Measurements from ENCODE around the gene APOL4.
A peak's percentile ranks its signal among the peaks of the same experiment; 100 is the strongest.
"Not testable (repeated sequence)": the region's sequence is repeated elsewhere in the genome, so short reads cannot be mapped to it uniquely, and the experiment has no call there.

APOL4 gene

GRCh38 chr22:36185828-36186624, 15.6 kb downstream of the APOL4 start:
- no peak for DNase-seq (ENCODE audit: low read depth in 2 of 2)

GRCh38 chr22:36184433-36185025, 17.1 kb downstream of the APOL4 start:
- no peak for DNase-seq (ENCODE audit: low read depth in 2 of 2)

- DNase-seq (ENCODE audit: low read depth in 2 of 2): no peak
Observed at GRCh38 chr22:36183446-36183845, 18.2 kb downstream of the APOL4 start.

GRCh38 chr22:36182857-36183256, 18.8 kb downstream of the APOL4 start:
- no peak for DNase-seq (ENCODE audit: low read depth in 2 of 2)

GRCh38 chr22:36182056-36182455, 19.6 kb downstream of the APOL4 start:
- DNase-seq (ENCODE audit: low read depth in 2 of 2): no peak

- DNase-seq (ENCODE audit: low read depth in 2 of 2): no peak
Observed at GRCh38 chr22:36180928-36181327, 20.7 kb downstream of the APOL4 start.

GRCh38 chr22:36180038-36180880, 21.4 kb downstream of the APOL4 start:
- DNase-seq (ENCODE audit: low read depth in 2 of 2): peak; percentile 73 to 86

- DNase-seq (ENCODE audit: low read depth in 2 of 2): no peak
Observed at GRCh38 chr22:36177160-36177559, 24.4 kb downstream of the APOL4 start.

GRCh38 chr22:36175892-36176291, 25.7 kb downstream of the APOL4 start:
- DNase-seq (ENCODE audit: low read depth in 2 of 2): no peak

- DNase-seq (ENCODE audit: low read depth in 2 of 2): no peak
Observed at GRCh38 chr22:36171941-36172340, 29.7 kb downstream of the APOL4 start.

- DNase-seq (ENCODE audit: low read depth in 2 of 2): no peak
Observed at GRCh38 chr22:36166518-36167220, 34.9 kb downstream of the APOL4 start.

- no peak for DNase-seq (ENCODE audit: low read depth in 2 of 2)
Observed at GRCh38 chr22:36166086-36166485, 35.5 kb downstream of the APOL4 start.

- DNase-seq (ENCODE audit: low read depth in 2 of 2): no peak
Observed at GRCh38 chr22:36165141-36165540, 36.5 kb downstream of the APOL4 start.

GRCh38 chr22:36164621-36165020, 37.0 kb downstream of the APOL4 start:
- DNase-seq (ENCODE audit: low read depth in 2 of 2): no peak

- DNase-seq (ENCODE audit: low read depth in 2 of 2): no peak
Observed at GRCh38 chr22:36163497-36163896, 38.1 kb downstream of the APOL4 start.

- DNase-seq (ENCODE audit: low read depth in 2 of 2): no peak
Observed at GRCh38 chr22:36162127-36163034, 39.2 kb downstream of the APOL4 start.

GRCh38 chr22:36161793-36162126, 39.8 kb downstream of the APOL4 start:
- not testable (repeated sequence) for DNase-seq (ENCODE audit: low read depth in 2 of 2)

- no peak for DNase-seq (ENCODE audit: low read depth in 2 of 2)
Observed at GRCh38 chr22:36160499-36160942, 41.1 kb downstream of the APOL4 start, which contains the start of gene APOL3. APOL3 (minus strand) TSS chr22:36160755; CDS start chr22:36149055, 11,700 bp downstream.

GRCh38 chr22:36156515-36157419, 44.8 kb downstream of the APOL4 start:
- peak; percentile 59 to 78 for DNase-seq (ENCODE audit: low read depth in 2 of 2)

- no peak for DNase-seq (ENCODE audit: low read depth in 2 of 2)
Observed at GRCh38 chr22:36156119-36156514, 45.5 kb downstream of the APOL4 start.

All from stimulated activated CD4-positive, alpha-beta T cell treated with anti-CD3 and anti-CD28 coated beads, Interleukin-12 subunit alpha, Interleukin-12 subunit beta, amount 100 ng/mL, for 24 hours (primary cell).